ENCODE data around the gene GLIS2.

Gene GLIS2

GRCh38 chr16:4385789-4386450, 70.1 kb downstream of the GLIS2 start:
- no peak for DNase-seq

GRCh38 chr16:4386451-4386805, 70.6 kb downstream of the GLIS2 start:
- DNase-seq: no peak

DNA sequence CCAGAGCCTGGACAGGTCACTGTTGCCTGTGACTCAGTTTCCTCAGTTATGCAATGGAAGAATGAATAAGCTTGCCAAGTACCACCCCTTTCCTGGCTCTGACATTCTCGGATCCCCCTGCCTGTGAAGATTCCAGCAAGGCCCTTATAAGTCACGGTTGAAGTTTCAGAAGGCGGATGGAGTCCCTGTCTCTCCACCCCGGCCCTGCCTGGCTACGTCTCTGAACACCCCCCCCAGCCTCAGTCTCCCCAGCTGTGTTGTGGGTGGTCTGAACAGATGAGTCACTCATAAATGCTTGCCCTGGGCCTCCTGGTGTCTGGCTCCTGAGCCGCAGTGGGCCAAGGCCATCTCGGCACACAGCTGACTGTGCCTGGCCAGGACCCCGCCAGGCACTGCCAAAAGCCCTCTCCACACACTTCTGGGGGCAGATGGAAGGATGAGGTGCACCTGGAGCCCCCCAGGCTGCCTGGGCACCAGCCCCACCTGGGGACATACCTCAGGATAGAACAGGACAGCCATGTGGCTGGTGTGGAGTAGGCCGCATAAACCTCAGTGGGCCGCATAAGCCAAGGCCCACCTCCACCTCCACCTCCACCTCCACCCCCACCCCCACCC, 71.2 kb downstream of the GLIS2 start:
- DNase-seq: no peak

GRCh38 chr16:4387781-4388180, 71.9 kb downstream of the GLIS2 start:
- DNase-seq: no peak

- no peak for DNase-seq
Measured at GRCh38 chr16:4388271-4389021, 72.6 kb downstream of the GLIS2 start.

Data from activated effector memory CD4-positive, alpha-beta T cell treated with anti-CD3 and anti-CD28 coated beads, Interleukin-2, amount 50 U/mL, for 16 hours (primary cell).